22Rv1 (cell line): ENCODE measurements around the gene PDGFRB.
"Not testable (repeated sequence)": the region's sequence is repeated elsewhere in the genome, so short reads cannot be mapped to it uniquely, and the experiment has no call there.

Source experiments
- H3K27ac ChIP-seq: fragments of 450-650 bp; 2 replicates; pipeline ENCODE4 v1.5.1; 2017
- CTCF ChIP-seq: fragments of 450-650 bp; IDR thresholded peaks from 2 replicates; pipeline ENCODE4 v1.5.1; 2017; ENCODE audit warnings: mild to moderate bottlenecking
- ZFX ChIP-seq: fragments of 450-650 bp; IDR thresholded peaks from 2 replicates; pipeline ENCODE4 v1.6.1; 2017; ENCODE audit warnings: antibody characterized with exemption, borderline replicate concordance

PDGFRB gene

GRCh38 chr5:150085950-150086715 lies 69.5 kb downstream of the PDGFRB start, which contains the start of gene CSF1R:
TSS of gene CSF1R (minus strand) at chr5:150086554. CDS start at chr5:150086427, 127 bp downstream.
- TF ChIP-seq CTCF (no peak), ZFX (no peak)
- H3K27ac ChIP-seq = no peak within 1 kb of the TSS

GRCh38 chr5:150085191-150085912 lies 70.3 kb downstream of the PDGFRB start:
- TF ChIP-seq CTCF (no peak), ZFX (no peak)
- no peak overlapping the region for H3K27ac ChIP-seq

- H3K27ac ChIP-seq = not testable (repeated sequence)
These were observed 70.9 kb downstream of the PDGFRB start for GRCh38 chr5:150084754-150085153.

GRCh38 chr5:150082889-150083288 lies 72.8 kb downstream of the PDGFRB start:
- TF ChIP-seq ZFX (no peak), CTCF (no peak)
- H3K27ac ChIP-seq = no peak overlapping the region

- H3K27ac ChIP-seq = no peak overlapping the region
These were observed 73.3 kb downstream of the PDGFRB start for GRCh38 chr5:150082374-150082773.

GRCh38 chr5:150081541-150082283 lies 73.9 kb downstream of the PDGFRB start:
- H3K27ac ChIP-seq = no peak overlapping the region
- TF ChIP-seq ZFX = no peak
- TF ChIP-seq CTCF = no peak

More at GRCh38 chr5:150082374-150082773, 73.3 kb downstream of the PDGFRB start:
- TF ChIP-seq CTCF (no peak), ZFX (no peak)

GRCh38 chr5:150080696-150081435 lies 74.8 kb downstream of the PDGFRB start:
- no peak overlapping the region for H3K27ac ChIP-seq
- TF ChIP-seq ZFX (no peak), CTCF (no peak)
